Lower lobe of right lung (tissue), 2 donors: ENCODE results near the gene RALGPS2. TPM values are rescaled to one million over a fixed set of nuclear protein-coding genes. Genes with fewer than 3 reads are reported as not detected.

ENCODE experiments used
- ATAC-seq, 2 donors: fragments of 200-7000 bp; cut with Tn5 transposase; one replicate each; pipeline ENCODE4 v1.9.1; 2020 to 2022; ENCODE audit warnings: mild to moderate bottlenecking in 2 of 2, moderate library complexity in 2 of 2
- DNase-seq: peaks from one replicate; pipeline ENCODE4 v3.0.0-alpha.2; 2020
- H3K27ac ChIP-seq: fragments of 200-600 bp; one replicate; pipeline ENCODE4 v1.8.0; 2022
- H3K27me3 ChIP-seq: fragments of 200-600 bp; one replicate; pipeline ENCODE4 v1.8.0; 2022; ENCODE audit warnings: low read depth
- H3K36me3 ChIP-seq: fragments of 200-600 bp; one replicate; pipeline ENCODE4 v1.8.0; 2022; ENCODE audit warnings: mild to moderate bottlenecking
- H3K4me1 ChIP-seq: fragments of 200-600 bp; one replicate; pipeline ENCODE4 v1.8.0; 2022
- H3K4me3 ChIP-seq: fragments of 200-600 bp; one replicate; pipeline ENCODE4 v1.8.0; 2022; ENCODE audit warnings: mild to moderate bottlenecking
- H3K9me3 ChIP-seq: fragments of 200-600 bp; one replicate; pipeline ENCODE4 v1.8.0; 2022
- CTCF ChIP-seq: fragments of 200-600 bp; IDR thresholded peaks from one replicate; pipeline ENCODE4 v1.8.0; 2022; ENCODE audit warnings: antibody characterized with exemption, mild to moderate bottlenecking
- intact Hi-C: fragments of 100-400 bp; cut with DNase I; formaldehyde crosslinking; loops from one replicate; pipeline ENCODE4 v1.11.0; 2022
- long read RNA-seq: library from polyadenylated mRNA; unstranded; transcript quantifications from one replicate; pipeline ENCODE4 v2.0.0, GENCODE V29; 2021
- total RNA-seq: library from RNA; stranded (reverse); fragmentation: NEBNext Ultra II Directional; extraction: Animal tissue kit (Norgen Biotek cat#: 25700); gene quantifications from one replicate; pipeline ENCODE4 v1.2.1, GENCODE V29; 2021
- donor health status: DM: no; HTN: yes; CAD: no; lungs with severe emphysema.

Gene RALGPS2
- total RNA-seq = 7.5 TPM
- long read RNA-seq, partial matches to known transcripts = 1 of 2 reads
- long read RNA-seq, other reads (novel, unspliced or antisense) = 1 of 2 reads

- Histone ChIP-seq H3K4me3 (peak within 1 kb of the TSS; percentile 82), H3K36me3 (no peaks in the 10 kb centered on the region), H3K9me3 (no peaks in the 10 kb centered on the region), H3K27ac (peak within 1 kb of the TSS; percentile 80), H3K27me3 (no peaks in the 10 kb centered on the region), H3K4me1 (peaks cover 12% of the 10 kb centered on the region)
- intact Hi-C loops = no loop called here
- no peak for TF ChIP-seq CTCF
- ATAC-seq (peak; percentile 93 to 94), DNase-seq (peak; percentile 75)
Measured at GRCh38 chr1:178724728-178725465, at the start of gene RALGPS2. RALGPS2 (plus strand) TSS chr1:178725244; CDS start chr1:178776765, 51,521 bp downstream.

- Histone ChIP-seq H3K36me3 (no peaks in the 10 kb centered on the region), H3K9me3 (no peaks in the 10 kb centered on the region), H3K4me3 (no peak overlapping the region), H3K4me1 (no peaks in the 10 kb centered on the region), H3K27me3 (no peaks in the 10 kb centered on the region), H3K27ac (no peak overlapping the region)
- TF ChIP-seq CTCF = no peak
- intact Hi-C loops = no loop called here
- DNase-seq (no peak), ATAC-seq (no peak)
Measured at GRCh38 chr1:178679237-178679636, 45.8 kb upstream of the RALGPS2 start.

- H3K27me3 ChIP-seq = no peaks in the 10 kb centered on the region
Measured at GRCh38 chr1:178682429-178682828, 42.6 kb upstream of the RALGPS2 start.

GRCh38 chr1:178682886-178683285, 42.2 kb upstream of the RALGPS2 start:
- no peak overlapping the region for H3K4me3 ChIP-seq

More at GRCh38 chr1:178682429-178682828, 42.6 kb upstream of the RALGPS2 start:
- Histone ChIP-seq H3K4me1 (no peaks in the 10 kb centered on the region), H3K4me3 (no peak overlapping the region), H3K9me3 (no peaks in the 10 kb centered on the region), H3K27ac (no peak overlapping the region), H3K36me3 (no peaks in the 10 kb centered on the region)
- no peak for TF ChIP-seq CTCF
- no peak for ATAC-seq
- intact Hi-C loops = no loop called here
- DNase-seq = no peak

GRCh38 chr1:178683291-178683690, 41.8 kb upstream of the RALGPS2 start:
- Histone ChIP-seq H3K27me3 (no peaks in the 10 kb centered on the region), H3K36me3 (no peaks in the 10 kb centered on the region), H3K4me3 (no peak overlapping the region), H3K9me3 (no peaks in the 10 kb centered on the region), H3K27ac (no peak overlapping the region), H3K4me1 (no peaks in the 10 kb centered on the region)
- no peak for ATAC-seq
- no peak for TF ChIP-seq CTCF
- DNase-seq = no peak
- intact Hi-C loops = no loop called here

More at GRCh38 chr1:178682886-178683285, 42.2 kb upstream of the RALGPS2 start:
- no peak for TF ChIP-seq CTCF
- Histone ChIP-seq H3K27me3 (no peaks in the 10 kb centered on the region), H3K27ac (no peak overlapping the region), H3K36me3 (no peaks in the 10 kb centered on the region), H3K9me3 (no peaks in the 10 kb centered on the region), H3K4me1 (no peaks in the 10 kb centered on the region)
- ATAC-seq (no peak), DNase-seq (no peak)
- intact Hi-C loops = no loop called here
